NCI-H82 (cell line): ENCODE results near the gene MAPKAPK2.
"Not testable (repeated sequence)": the region's sequence is repeated elsewhere in the genome, so short reads cannot be mapped to it uniquely, and the experiment has no call there.

Experiments used
- DNase-seq: peaks from one replicate; lab custom pipeline; 2025; lab: John Stamatoyannopoulos, UW

The MAPKAPK2 gene

GRCh38 chr1:206774093-206774492 is 89.4 kb downstream of the MAPKAPK2 start:
- DNase-seq = no peak

GRCh38 chr1:206776229-206776628 is 91.5 kb downstream of the MAPKAPK2 start:
- DNase-seq = peak; percentile 25

GRCh38 chr1:206778031-206778430 is 93.3 kb downstream of the MAPKAPK2 start:
- no peak for DNase-seq

GRCh38 chr1:206778911-206779310 is 94.2 kb downstream of the MAPKAPK2 start:
- DNase-seq = not testable (repeated sequence)

GRCh38 chr1:206779638-206780037 is 94.9 kb downstream of the MAPKAPK2 start:
- DNase-seq = no peak

GRCh38 chr1:206782448-206782847 is 97.7 kb downstream of the MAPKAPK2 start:
- no peak for DNase-seq

GRCh38 chr1:206783506-206783905 is 98.8 kb downstream of the MAPKAPK2 start:
- no peak for DNase-seq
